ENCODE measurements around the gene CWH43.
A peak's percentile ranks its signal among the peaks of the same experiment; 100 is the strongest.
"Not testable (repeated sequence)": the region's sequence is repeated elsewhere in the genome, so short reads cannot be mapped to it uniquely, and the experiment has no call there.

Gene CWH43

DNA sequence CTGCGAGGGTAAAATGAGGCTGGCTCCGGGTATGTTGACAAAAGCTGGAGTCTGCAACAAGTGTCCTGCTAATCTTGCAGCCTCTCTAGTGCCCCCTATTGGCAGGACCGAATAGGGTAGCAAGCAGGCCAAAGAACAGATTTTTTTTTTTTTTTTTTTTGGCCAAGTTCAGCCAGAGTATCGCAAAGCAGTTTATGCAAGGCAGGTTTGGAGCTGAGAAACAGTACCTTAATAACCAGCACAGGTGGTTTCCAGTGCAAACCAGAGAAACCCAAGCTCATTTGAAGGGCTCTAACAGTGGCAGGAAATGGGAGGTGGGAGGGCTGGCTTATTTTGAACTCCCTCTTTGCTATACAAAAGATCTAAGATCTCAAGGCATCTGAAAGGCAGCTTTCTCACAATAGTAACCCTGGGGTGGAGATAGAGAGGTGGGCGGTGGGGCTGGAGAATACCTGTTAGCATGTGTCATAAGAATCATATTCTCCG lies 41.3 kb upstream of the CWH43 start:
- no peaks in the 10 kb centered on the region for H3K4me1 ChIP-seq

DNA sequence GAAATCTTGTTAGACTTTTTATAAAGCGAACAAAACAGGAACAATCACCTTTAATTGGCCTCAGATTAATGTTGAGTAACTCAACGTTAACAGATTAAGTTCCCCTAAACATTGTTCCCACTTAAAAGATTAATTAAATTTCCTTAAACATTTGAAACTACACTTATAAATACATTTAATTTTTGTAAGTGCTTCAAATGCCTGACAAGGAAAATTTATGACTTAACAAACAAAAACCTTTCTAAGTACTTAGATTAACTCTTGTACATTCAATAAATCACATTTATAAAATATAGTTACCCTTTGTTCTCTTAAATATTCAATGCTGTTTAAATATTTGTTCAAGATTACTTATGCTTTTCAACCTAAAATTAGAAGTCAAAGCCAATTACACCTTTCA lies 40.1 kb upstream of the CWH43 start:
- H3K4me1 ChIP-seq, result no peaks in the 10 kb centered on the region
- no peaks in the 10 kb centered on the region for H3K36me3 ChIP-seq
- no peak overlapping the region for H3K4me3 ChIP-seq (ENCODE audit: low read depth, low read length)
- TF ChIP-seq, protein P1, sequence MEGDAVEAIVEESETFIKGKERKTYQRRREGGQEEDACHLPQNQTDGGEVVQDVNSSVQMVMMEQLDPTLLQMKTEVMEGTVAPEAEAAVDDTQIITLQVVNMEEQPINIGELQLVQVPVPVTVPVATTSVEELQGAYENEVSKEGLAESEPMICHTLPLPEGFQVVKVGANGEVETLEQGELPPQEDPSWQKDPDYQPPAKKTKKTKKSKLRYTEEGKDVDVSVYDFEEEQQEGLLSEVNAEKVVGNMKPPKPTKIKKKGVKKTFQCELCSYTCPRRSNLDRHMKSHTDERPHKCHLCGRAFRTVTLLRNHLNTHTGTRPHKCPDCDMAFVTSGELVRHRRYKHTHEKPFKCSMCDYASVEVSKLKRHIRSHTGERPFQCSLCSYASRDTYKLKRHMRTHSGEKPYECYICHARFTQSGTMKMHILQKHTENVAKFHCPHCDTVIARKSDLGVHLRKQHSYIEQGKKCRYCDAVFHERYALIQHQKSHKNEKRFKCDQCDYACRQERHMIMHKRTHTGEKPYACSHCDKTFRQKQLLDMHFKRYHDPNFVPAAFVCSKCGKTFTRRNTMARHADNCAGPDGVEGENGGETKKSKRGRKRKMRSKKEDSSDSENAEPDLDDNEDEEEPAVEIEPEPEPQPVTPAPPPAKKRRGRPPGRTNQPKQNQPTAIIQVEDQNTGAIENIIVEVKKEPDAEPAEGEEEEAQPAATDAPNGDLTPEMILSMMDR (IDR thresholded peaks at IDR 0.05; ENCODE audit: low read depth, low read length), result no peak
- H3K9me3 ChIP-seq, result no peaks in the 10 kb centered on the region
- H3K27me3 ChIP-seq, result no peaks in the 10 kb centered on the region
- no peak for DNase-seq

More for the DNA sequence above, 41.3 kb upstream of the CWH43 start:
- Histone ChIP-seq H3K4me3 (ENCODE audit: low read depth, low read length) (no peak overlapping the region), H3K27me3 (no peaks in the 10 kb centered on the region), H3K9me3 (no peaks in the 10 kb centered on the region), H3K36me3 (no peaks in the 10 kb centered on the region)
- peak; percentile 32 for DNase-seq
- TF ChIP-seq, protein P1 (IDR thresholded peaks at IDR 0.05; ENCODE audit: low read depth, low read length), result peak; percentile 63

DNA sequence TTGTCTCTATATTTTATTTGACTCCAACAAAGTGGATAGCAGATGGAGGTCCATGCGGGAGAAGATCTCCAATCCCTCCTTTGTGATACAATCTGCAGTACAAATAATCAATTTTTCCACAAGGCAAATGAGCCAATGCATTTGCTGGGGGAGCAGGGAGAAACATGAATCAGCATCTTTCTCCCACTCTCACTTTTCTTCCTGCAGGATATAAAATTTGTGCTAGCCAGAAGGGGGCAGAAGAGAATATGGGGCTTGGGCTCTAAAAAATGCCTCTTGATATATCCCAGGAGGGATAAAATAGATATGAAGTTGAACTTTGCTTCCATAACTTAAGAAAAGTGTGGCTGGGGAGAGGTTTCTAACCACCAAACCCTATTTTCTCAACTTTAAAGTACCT lies 38.3 kb upstream of the CWH43 start:
- Histone ChIP-seq H3K36me3 (no peaks in the 10 kb centered on the region), H3K9me3 (no peaks in the 10 kb centered on the region), H3K27me3 (no peaks in the 10 kb centered on the region), H3K4me1 (no peaks in the 10 kb centered on the region), H3K4me3 (ENCODE audit: low read depth, low read length) (no peak overlapping the region)
- TF ChIP-seq, protein P1 (IDR thresholded peaks at IDR 0.05; ENCODE audit: low read depth, low read length), result peak; percentile 10; the same call in 1 of the 2 replicates
- DNase-seq, result no peak

DNA sequence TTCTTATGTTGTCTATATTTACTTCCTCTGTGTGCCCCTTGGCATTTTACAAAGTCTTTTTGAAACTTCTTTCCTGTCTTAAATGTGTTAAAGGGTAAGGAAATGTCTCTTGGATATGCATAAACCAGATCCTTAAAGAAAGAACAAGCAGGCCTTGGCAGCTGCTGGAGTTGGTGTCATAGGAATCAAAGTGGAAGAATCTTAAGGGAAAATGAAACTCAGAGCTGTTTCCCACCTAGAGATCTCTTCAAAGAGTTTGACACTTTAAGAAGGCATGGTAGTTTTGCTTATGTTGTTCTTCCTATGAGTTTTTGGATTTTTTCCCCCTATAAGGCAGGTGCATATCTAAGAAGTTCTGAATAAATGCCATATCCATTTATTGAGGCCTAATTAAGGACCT lies 37.0 kb upstream of the CWH43 start:
- Histone ChIP-seq H3K4me1 (no peaks in the 10 kb centered on the region), H3K4me3 (ENCODE audit: low read depth, low read length) (no peak overlapping the region), H3K36me3 (no peaks in the 10 kb centered on the region), H3K9me3 (no peaks in the 10 kb centered on the region), H3K27me3 (no peaks in the 10 kb centered on the region)
- no peak for DNase-seq
- TF ChIP-seq, protein P1 (IDR thresholded peaks at IDR 0.05; ENCODE audit: low read depth, low read length), result no peak

DNA sequence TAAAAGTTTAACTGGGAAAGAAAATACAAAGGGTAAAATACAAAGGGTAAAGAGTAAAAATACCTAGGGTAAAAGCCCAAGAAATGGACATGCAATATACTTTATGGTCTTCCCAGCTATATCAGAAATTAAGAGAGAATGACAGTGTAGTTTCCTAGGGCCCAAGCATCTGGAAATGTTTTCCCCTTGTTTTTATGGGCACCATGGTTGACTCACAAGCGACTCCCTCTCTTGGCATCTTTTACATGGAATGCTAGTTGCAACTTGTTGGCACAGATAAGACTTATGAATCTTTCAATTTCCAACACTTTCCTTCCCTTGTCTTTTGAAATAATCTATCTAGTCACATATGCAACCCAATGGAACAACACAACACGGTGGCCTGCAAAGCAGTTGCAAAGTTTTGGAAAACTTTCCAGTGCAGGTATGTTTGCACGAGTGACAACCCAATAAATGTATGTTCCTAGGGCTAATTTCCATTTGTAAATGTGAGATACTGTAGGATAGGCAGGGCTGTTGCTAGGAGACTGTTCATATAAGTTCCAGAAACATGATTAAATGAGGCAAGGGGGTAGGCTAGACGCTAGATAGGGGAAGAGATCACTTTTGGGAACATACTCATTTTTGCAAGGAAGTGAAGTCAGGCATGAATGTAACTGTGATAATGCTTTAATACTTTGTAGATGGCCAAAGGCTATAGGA lies 36.4 kb upstream of the CWH43 start:
- no peak for DNase-seq
- Histone ChIP-seq H3K4me3 (ENCODE audit: low read depth, low read length) (no peak overlapping the region), H3K27me3 (no peaks in the 10 kb centered on the region), H3K9me3 (no peaks in the 10 kb centered on the region), H3K36me3 (no peaks in the 10 kb centered on the region), H3K4me1 (no peaks in the 10 kb centered on the region)
- TF ChIP-seq, protein P1 (IDR thresholded peaks at IDR 0.05; ENCODE audit: low read depth, low read length), result no peak

DNA sequence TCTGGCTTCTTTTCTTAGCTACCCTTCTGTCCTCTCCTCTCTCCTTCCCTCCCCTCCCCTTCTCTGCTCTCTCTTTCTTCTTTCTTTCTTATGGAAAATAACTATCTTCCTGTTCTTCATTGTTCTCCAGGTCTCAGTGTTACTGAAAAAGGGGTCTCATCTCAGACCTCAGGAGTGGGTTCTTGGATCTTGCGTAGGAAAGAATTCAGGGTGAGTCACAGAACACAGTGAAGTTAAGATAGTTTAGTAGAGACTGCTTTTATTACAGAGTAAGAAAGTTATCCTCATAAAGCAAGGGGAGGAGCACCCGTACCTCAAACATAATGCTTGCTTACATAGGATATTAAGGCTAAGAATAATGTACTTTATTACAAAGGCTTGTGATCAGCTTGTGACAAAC lies 31.8 kb upstream of the CWH43 start:
- Histone ChIP-seq H3K4me3 (ENCODE audit: low read depth, low read length) (no peak overlapping the region), H3K9me3 (no peaks in the 10 kb centered on the region), H3K4me1 (no peaks in the 10 kb centered on the region), H3K27me3 (no peaks in the 10 kb centered on the region), H3K36me3 (no peaks in the 10 kb centered on the region)
- TF ChIP-seq, protein P1 (IDR thresholded peaks at IDR 0.05; ENCODE audit: low read depth, low read length), result no peak
- DNase-seq, result no peak

DNA sequence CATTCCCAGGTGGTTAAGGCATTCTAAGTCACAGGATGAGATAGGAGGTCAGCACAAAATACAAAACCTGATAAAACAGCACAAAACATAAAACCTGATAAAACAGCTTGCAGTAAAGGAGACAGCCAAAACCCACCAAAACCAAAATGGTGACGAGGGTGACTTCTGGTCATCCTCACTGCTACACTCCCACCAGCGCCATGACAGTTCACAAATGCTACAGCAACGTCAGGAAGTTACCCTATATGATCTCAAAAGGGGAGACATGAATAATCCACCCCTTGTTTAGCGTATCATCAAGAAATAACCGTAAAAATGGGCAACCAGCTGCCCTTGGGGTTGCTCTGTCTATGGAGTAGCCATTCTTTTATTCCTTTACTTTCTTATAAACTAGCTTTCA lies 28.7 kb upstream of the CWH43 start:
- not testable (repeated sequence) for DNase-seq; H3K27me3 ChIP-seq; H3K9me3 ChIP-seq; H3K36me3 ChIP-seq; H3K4me3 ChIP-seq (ENCODE audit: low read depth, low read length); H3K4me1 ChIP-seq
